Measurements from ENCODE around the gene EEPD1.
A peak's percentile ranks its signal among the peaks of the same experiment; 100 is the strongest.
"Not testable (repeated sequence)": the region's sequence is repeated elsewhere in the genome, so short reads cannot be mapped to it uniquely, and the experiment has no call there.

Gene EEPD1

GRCh38 chr7:36232971-36233550, 80.0 kb downstream of the EEPD1 start:
- no peak for TF ChIP-seq CTCF (IDR thresholded peaks at IDR 0.05)
- Mint-ChIP-seq H3K4me3 (no peak overlapping the region), H3K36me3 (ENCODE audit: low read depth) (peaks cover 11% of the 10 kb centered on the region), H3K4me1 (peaks cover 25% of the 10 kb centered on the region), H3K27ac (peak overlapping the region; percentile 73), H3K9me3 (peaks cover 3% of the 10 kb centered on the region), H3K27me3 (ENCODE audit: low read depth, poor library complexity) (no peaks in the 10 kb centered on the region)
- no peak for DNase-seq

GRCh38 chr7:36236073-36236472, 83.0 kb downstream of the EEPD1 start:
- Mint-ChIP-seq H3K36me3 (ENCODE audit: low read depth) (peaks cover 18% of the 10 kb centered on the region), H3K27me3 (ENCODE audit: low read depth, poor library complexity) (no peaks in the 10 kb centered on the region), H3K9me3 (peaks cover 9% of the 10 kb centered on the region), H3K4me1 (peaks cover 35% of the 10 kb centered on the region), H3K27ac (no peak overlapping the region), H3K4me3 (no peak overlapping the region)
- no peak for DNase-seq
- no peak for TF ChIP-seq CTCF (IDR thresholded peaks at IDR 0.05)

- H3K27ac Mint-ChIP-seq = no peak overlapping the region
- peaks cover 13% of the 10 kb centered on the region for H3K9me3 Mint-ChIP-seq
- peaks cover 18% of the 10 kb centered on the region for H3K36me3 Mint-ChIP-seq (ENCODE audit: low read depth)
- H3K27me3 Mint-ChIP-seq (ENCODE audit: low read depth, poor library complexity) = no peaks in the 10 kb centered on the region
- no peak for TF ChIP-seq CTCF (IDR thresholded peaks at IDR 0.05)
- DNase-seq = no peak
- H3K4me1 Mint-ChIP-seq = peaks cover 16% of the 10 kb centered on the region
- H3K4me3 Mint-ChIP-seq = no peak overlapping the region
Observed at GRCh38 chr7:36238138-36238537, 85.1 kb downstream of the EEPD1 start.

- not testable (repeated sequence) for H3K27me3 Mint-ChIP-seq (ENCODE audit: low read depth, poor library complexity); DNase-seq; H3K36me3 Mint-ChIP-seq (ENCODE audit: low read depth); H3K27ac Mint-ChIP-seq; H3K9me3 Mint-ChIP-seq; H3K4me3 Mint-ChIP-seq
- peaks cover 29% of the 10 kb centered on the region for H3K4me1 Mint-ChIP-seq
Observed at GRCh38 chr7:36243356-36243755, 90.3 kb downstream of the EEPD1 start.

GRCh38 chr7:36244001-36244400, 90.9 kb downstream of the EEPD1 start:
- not testable (repeated sequence) for H3K27ac Mint-ChIP-seq; H3K36me3 Mint-ChIP-seq (ENCODE audit: low read depth); H3K27me3 Mint-ChIP-seq (ENCODE audit: low read depth, poor library complexity); H3K9me3 Mint-ChIP-seq; H3K4me3 Mint-ChIP-seq; DNase-seq
- peaks cover 26% of the 10 kb centered on the region for H3K4me1 Mint-ChIP-seq

- DNase-seq = no peak
- Mint-ChIP-seq H3K27ac (no peak overlapping the region), H3K36me3 (ENCODE audit: low read depth) (peaks cover 6% of the 10 kb centered on the region), H3K9me3 (peaks cover 9% of the 10 kb centered on the region), H3K4me3 (no peak overlapping the region), H3K27me3 (ENCODE audit: low read depth, poor library complexity) (no peaks in the 10 kb centered on the region), H3K4me1 (peaks cover 22% of the 10 kb centered on the region)
- no peak for TF ChIP-seq CTCF (IDR thresholded peaks at IDR 0.05)
Observed at GRCh38 chr7:36244429-36244828, 91.4 kb downstream of the EEPD1 start.

- Mint-ChIP-seq H3K9me3 (peaks cover 6% of the 10 kb centered on the region), H3K36me3 (ENCODE audit: low read depth) (peaks cover 3% of the 10 kb centered on the region), H3K27ac (no peak overlapping the region), H3K4me3 (no peak overlapping the region), H3K27me3 (ENCODE audit: low read depth, poor library complexity) (no peaks in the 10 kb centered on the region), H3K4me1 (peaks cover 22% of the 10 kb centered on the region)
- DNase-seq = no peak
- TF ChIP-seq CTCF (IDR thresholded peaks at IDR 0.05) = no peak
Observed at GRCh38 chr7:36245684-36246299, 92.7 kb downstream of the EEPD1 start.
